MCF 10A (cell line): Measurements from ENCODE around the gene LLCFC1. TPM values are rescaled to one million over a fixed set of nuclear protein-coding genes. Genes with fewer than 3 reads are reported as not detected.

ENCODE experiments used
- BruUV-seq: library from RNA; stranded (reverse); fragments of 400-500 nt; replicated peaks from 2 replicates; lab custom pipeline; 2021; lab: Mats Ljungman, UMichigan
- CTCF ChIA-PET: fragments of 300-600 bp; sonication (Branson Sonifier 250); formaldehyde crosslinking; extraction: SDS; loops from one replicate; lab custom pipeline; 2021; ENCODE audit warnings: antibody characterized with exemption, inconsistent platforms; lab: Yijun Ruan, JAX
- POLR2A ChIA-PET: fragments of 300-600, 350-650 bp; sonication (Branson Sonifier 250); formaldehyde crosslinking; extraction: SDS; loops from one replicate; lab custom pipeline; 2020; ENCODE audit warnings: antibody characterized with exemption, inconsistent platforms; lab: Yijun Ruan, JAX
- DNase-seq: peaks from one replicate; pipeline ENCODE4 v3.0.0-alpha.2; 2018; ENCODE audit not compliant: unreplicated experiment
- H3K27ac Mint-ChIP-seq: one replicate; pipeline ENCODE4 v1.8.0; 2022; ENCODE audit warnings: mild to moderate bottlenecking, low read depth, mixed read lengths; ENCODE audit not compliant: unreplicated experiment
- H3K27me3 Mint-ChIP-seq: one replicate; pipeline ENCODE4 v1.8.0; 2022; ENCODE audit warnings: mixed read lengths; ENCODE audit not compliant: insufficient read depth, unreplicated experiment
- H3K36me3 Mint-ChIP-seq: one replicate; pipeline ENCODE4 v1.8.0; 2022; ENCODE audit warnings: mild to moderate bottlenecking, moderate library complexity, mixed read lengths; ENCODE audit not compliant: insufficient read depth, unreplicated experiment
- H3K4me1 Mint-ChIP-seq: one replicate; pipeline ENCODE4 v1.8.0; 2022; ENCODE audit warnings: mixed read lengths; ENCODE audit not compliant: insufficient read depth, unreplicated experiment
- H3K4me3 Mint-ChIP-seq: one replicate; pipeline ENCODE4 v1.8.0; 2022; ENCODE audit warnings: mild to moderate bottlenecking, moderate library complexity, mixed read lengths; ENCODE audit not compliant: unreplicated experiment
- H3K9me3 Mint-ChIP-seq: one replicate; pipeline ENCODE4 v1.8.0; 2022; ENCODE audit warnings: mixed read lengths; ENCODE audit not compliant: unreplicated experiment
- intact Hi-C: fragments of 100-400 bp; cut with micrococcal nuclease; formaldehyde crosslinking; loops from 2 replicates; pipeline ENCODE4 v1.14.1; 2022
- total RNA-seq: library from RNA; stranded (reverse); gene quantifications from 2 replicates; pipeline ENCODE4 v1.2.3, GENCODE V29; 2022
- TF ChIP-seq, protein P1 (sequence below): fragments of 200-600 bp; IDR thresholded peaks from one replicate; pipeline ENCODE4 v1.8.0; 2022; ENCODE audit warnings: antibody characterized with exemption, mild to moderate bottlenecking; ENCODE audit not compliant: unreplicated experiment

The LLCFC1 gene
- total RNA-seq, 1 experiment from 2014 or later = not detected

DNA sequence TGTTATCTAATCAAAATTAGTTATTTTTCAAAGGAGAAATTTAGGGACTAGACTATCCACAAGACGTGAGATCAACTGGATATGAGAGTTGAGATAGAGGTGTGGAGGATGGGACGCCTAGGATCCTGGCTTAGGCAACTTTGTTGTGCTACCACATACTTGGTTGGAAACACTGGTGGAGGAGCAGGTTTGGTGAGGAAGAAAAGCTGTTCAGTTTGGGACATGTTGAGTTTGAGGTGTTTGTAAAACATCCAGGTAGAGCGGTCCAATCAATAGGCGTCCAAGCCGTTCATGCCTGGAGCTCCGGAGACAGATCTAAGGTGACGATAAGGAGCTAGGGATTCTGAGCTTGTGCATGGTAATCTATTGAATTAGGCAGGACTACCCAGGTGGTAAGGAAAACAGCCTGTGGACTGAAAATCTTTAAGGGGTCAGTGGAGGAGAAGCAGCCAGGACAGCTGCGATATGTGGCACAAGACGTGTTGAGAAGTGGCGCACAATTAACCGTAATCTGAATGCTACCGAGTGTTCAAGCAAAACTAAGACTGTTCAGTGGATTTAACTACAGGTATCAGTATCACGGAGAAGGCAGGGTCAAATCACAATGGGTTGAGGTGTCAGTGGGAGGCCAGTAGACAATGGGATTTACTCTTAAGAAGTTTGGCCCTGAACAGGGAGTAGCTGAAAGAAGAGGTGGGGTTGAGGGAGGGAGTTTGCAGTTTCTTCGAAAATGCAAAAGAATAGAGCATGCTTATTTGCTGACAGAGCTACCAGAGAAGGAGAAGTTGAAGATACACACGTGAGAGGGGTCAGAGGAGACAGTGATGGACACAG is 37.6 kb upstream of the LLCFC1 start:
- Mint-ChIP-seq H3K9me3 (no peaks in the 10 kb centered on the region), H3K36me3 (no peaks in the 10 kb centered on the region), H3K4me1 (no peaks in the 10 kb centered on the region), H3K27me3 (peaks cover 65% of the 10 kb centered on the region), H3K4me3 (no peak overlapping the region), H3K27ac (no peak overlapping the region)
- POLR2A ChIA-PET = interaction anchor here (0.7 kb wide), 3 partner anchors 10 to 238 kb away, joined by 3 read pairs; no protein-coding TSS in a partner anchor
- TF ChIP-seq, protein P1, sequence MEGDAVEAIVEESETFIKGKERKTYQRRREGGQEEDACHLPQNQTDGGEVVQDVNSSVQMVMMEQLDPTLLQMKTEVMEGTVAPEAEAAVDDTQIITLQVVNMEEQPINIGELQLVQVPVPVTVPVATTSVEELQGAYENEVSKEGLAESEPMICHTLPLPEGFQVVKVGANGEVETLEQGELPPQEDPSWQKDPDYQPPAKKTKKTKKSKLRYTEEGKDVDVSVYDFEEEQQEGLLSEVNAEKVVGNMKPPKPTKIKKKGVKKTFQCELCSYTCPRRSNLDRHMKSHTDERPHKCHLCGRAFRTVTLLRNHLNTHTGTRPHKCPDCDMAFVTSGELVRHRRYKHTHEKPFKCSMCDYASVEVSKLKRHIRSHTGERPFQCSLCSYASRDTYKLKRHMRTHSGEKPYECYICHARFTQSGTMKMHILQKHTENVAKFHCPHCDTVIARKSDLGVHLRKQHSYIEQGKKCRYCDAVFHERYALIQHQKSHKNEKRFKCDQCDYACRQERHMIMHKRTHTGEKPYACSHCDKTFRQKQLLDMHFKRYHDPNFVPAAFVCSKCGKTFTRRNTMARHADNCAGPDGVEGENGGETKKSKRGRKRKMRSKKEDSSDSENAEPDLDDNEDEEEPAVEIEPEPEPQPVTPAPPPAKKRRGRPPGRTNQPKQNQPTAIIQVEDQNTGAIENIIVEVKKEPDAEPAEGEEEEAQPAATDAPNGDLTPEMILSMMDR = no peak
- intact Hi-C loops = no loop called here
- CTCF ChIA-PET = interaction anchor here (0.6 to 2.8 kb wide), 6 partner anchors 8 to 602 kb away, joined by 3 to 14 read pairs (median 4); no protein-coding TSS in a partner anchor
- no TSS peak for BruUV-seq
- no peak for DNase-seq

DNA sequence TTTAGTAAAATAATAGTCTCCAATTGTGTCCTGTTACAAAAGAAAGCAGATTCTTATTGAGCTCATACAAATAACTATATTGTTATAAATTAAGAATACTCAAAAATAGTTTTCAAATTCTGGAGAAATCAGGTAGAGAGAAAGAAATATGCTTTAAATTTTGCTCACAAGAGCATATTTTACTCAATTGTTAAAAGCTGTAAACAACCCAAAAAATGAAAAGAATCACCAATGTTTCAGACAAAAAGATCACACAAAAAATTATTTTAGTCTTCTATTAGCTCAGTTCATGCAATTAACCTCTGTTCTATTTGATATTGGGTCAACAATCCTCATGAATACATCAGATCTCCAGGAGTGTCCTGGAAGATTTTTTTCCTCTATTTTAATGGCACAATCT is 35.2 kb upstream of the LLCFC1 start:
- no peaks in the 10 kb centered on the region for H3K36me3 Mint-ChIP-seq
- H3K9me3 Mint-ChIP-seq = no peaks in the 10 kb centered on the region
- H3K27ac Mint-ChIP-seq = no peak overlapping the region
- intact Hi-C loops = no loop called here
- H3K27me3 Mint-ChIP-seq = peaks cover 63% of the 10 kb centered on the region
- BruUV-seq = no TSS peak
- DNase-seq = no peak
- H3K4me1 Mint-ChIP-seq = no peaks in the 10 kb centered on the region
- TF ChIP-seq, protein P1 = no peak
- ChIA-PET CTCF (interaction anchor here (1.0 kb wide), 1 partner anchor 23 kb away, joined by 4 read pairs; no protein-coding TSS in a partner anchor), POLR2A (interaction anchor here (0.8 kb wide), 1 partner anchor 92 kb away, joined by 3 read pairs; no protein-coding TSS in a partner anchor)
- H3K4me3 Mint-ChIP-seq = no peak overlapping the region

GRCh38 chr7:142905759-142906158 is 33.5 kb upstream of the LLCFC1 start:
- Mint-ChIP-seq H3K4me1 (no peaks in the 10 kb centered on the region), H3K36me3 (no peaks in the 10 kb centered on the region), H3K9me3 (no peaks in the 10 kb centered on the region), H3K4me3 (no peak overlapping the region), H3K27me3 (peaks cover 65% of the 10 kb centered on the region), H3K27ac (no peak overlapping the region)
- TF ChIP-seq, protein P1 = no peak
- no peak for DNase-seq
- intact Hi-C loops = loop anchor here (5.0 kb wide), 1 partner anchor 97 kb away; no protein-coding TSS in a partner anchor
- POLR2A ChIA-PET = no interaction called here
- CTCF ChIA-PET = no interaction called here
- no TSS peak for BruUV-seq

- intact Hi-C loops = loop anchor here (5.0 kb wide), 1 partner anchor 96 kb away; no protein-coding TSS in a partner anchor
- Mint-ChIP-seq H3K4me1 (no peaks in the 10 kb centered on the region), H3K9me3 (no peaks in the 10 kb centered on the region), H3K27me3 (peaks cover 66% of the 10 kb centered on the region), H3K36me3 (no peaks in the 10 kb centered on the region), H3K27ac (no peak overlapping the region), H3K4me3 (no peak overlapping the region)
- TF ChIP-seq, protein P1 = no peak
- CTCF ChIA-PET = interaction anchor here (0.6 to 0.7 kb wide), 3 partner anchors 58 to 95 kb away, joined by 3 to 4 read pairs (median 3); no protein-coding TSS in a partner anchor
- no TSS peak for BruUV-seq
- DNase-seq = no peak
- POLR2A ChIA-PET = interaction anchor here (0.6 to 1.3 kb wide), 2 partner anchors 9 to 29 kb away, joined by 3 read pairs; no protein-coding TSS in a partner anchor
Measured at GRCh38 chr7:142906643-142907042, 32.6 kb upstream of the LLCFC1 start.
